COLO668 (cell line): ENCODE results near the gene HES2.
"Not testable (repeated sequence)": the region's sequence is repeated elsewhere in the genome, so short reads cannot be mapped to it uniquely, and the experiment has no call there.

Source experiments
- DNase-seq: peaks from one replicate; lab custom pipeline; 2025; ENCODE audit not compliant: unreplicated experiment; lab: John Stamatoyannopoulos, UW

HES2 gene

DNA sequence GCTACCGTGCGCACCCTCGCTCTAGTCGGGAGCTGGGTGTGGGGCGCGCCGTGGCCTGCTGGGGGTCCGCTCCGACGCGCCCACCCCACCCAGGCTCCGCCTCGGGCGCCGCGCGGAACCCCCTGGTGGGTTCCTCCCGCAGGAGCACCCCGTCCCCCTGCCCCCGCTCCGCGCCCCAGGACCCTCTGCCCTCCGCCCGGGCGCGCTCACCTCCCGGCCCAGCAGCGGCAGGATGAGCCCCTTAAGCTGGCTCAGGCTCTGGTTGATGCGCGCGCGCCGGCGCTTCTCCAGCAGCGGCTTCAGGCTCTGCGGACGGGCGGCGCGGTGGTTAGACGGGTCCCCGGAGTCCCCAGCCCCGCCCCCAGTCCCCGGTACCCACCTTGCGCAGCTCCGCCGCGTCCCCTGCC lies 319 bp downstream of the HES2 start:
- DNase-seq, result peak; percentile 56

GRCh38 chr1:6418668-6419396 lies 887 bp downstream of the HES2 start:
- DNase-seq, result peak; percentile 64

DNA sequence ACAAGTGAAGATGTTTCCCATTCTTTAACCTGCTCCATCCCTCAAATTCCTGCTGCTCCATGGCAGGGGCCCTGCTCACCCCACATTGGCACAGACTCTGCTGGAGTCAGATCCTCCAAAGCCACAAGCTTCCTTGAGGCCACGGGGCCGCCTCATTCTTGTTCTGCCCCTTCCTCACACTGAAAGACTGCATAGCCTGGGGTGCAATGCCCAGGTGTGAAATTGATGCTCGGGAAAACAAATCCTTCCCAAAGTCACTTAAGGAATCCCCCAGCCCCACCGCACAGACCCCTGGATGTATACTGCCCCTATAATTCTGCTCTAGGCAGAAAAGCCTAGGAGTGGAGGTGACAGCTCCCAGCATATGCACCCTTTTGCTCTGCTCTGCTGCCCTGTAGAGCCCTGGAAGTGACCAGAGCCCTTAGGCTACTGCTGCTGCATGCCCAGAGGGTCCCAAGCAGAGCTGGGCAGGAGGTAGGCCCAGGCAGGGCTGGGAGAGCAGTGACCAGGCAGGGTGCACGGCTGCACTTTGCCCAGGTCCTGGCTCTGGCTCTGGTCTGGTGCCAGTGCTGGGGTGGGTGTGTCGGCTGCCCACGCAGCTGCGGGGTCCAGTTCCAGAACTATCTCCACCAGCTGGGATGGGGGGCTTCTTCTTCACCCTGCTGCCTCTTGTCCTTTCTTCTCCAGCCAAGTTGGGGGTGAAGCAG lies 1.6 kb downstream of the HES2 start:
- DNase-seq, result no peak

- no peak for DNase-seq
These were observed 2.8 kb downstream of the HES2 start for GRCh38 chr1:6416906-6417305.

- no peak for DNase-seq
These were observed 3.4 kb downstream of the HES2 start for GRCh38 chr1:6416295-6416656.

DNA sequence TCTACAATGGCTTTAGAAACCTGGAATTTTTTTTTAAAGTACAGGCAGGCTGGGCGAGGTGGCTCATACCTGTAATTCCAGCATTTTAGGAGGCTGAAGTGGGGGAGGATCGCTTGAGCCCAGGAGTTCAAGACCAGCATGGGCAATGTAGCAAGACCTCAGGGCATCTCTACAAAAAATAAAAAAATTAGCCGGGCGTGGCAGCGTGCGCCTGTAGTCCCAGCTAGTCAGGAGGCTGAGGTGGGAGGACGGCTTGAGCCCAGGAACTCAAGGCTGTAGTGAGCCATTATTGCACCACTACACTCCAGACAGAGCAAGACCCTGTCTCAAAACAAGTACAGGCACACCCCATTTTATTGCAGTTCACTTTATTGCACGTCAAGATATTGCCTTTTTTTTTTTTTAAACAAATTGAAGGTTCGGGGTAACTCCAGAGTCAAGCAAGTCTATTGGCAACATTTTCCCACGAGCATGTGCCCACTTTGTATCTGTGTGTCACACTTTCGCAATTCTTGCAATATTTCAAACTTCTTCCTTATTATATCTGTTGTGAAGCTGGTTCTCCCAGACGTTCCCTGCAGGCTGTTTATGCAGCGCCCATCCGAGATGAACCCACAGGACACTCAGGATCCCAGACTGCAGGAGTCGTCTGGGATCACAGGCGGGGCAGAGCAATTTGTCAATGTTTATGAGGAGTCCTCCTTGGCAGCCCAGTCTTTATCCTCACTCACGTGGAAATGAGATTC lies 4.7 kb downstream of the HES2 start:
- no peak for DNase-seq

DNA sequence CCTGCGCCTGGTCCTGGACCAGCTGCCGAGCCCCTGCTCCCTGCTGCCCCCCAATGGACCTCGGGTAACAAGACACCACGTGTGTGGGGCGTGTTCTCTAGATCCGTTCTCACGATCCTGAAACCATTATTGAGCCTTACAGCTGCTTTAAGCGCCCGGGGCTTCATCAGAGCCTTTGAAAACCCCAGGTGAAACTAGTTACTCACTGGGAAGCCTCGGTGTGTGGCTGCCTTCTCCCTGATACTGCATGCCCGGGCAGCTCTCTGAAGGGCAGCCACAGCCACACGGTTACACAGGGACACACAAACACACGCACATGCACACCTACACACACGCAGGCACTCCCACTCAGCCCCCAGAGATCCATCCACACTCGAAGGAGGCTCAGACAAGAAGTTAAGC lies 5.3 kb downstream of the HES2 start:
- DNase-seq, result peak; percentile 59

GRCh38 chr1:6412896-6413295 lies 6.8 kb downstream of the HES2 start:
- peak; percentile 73 for DNase-seq

DNA sequence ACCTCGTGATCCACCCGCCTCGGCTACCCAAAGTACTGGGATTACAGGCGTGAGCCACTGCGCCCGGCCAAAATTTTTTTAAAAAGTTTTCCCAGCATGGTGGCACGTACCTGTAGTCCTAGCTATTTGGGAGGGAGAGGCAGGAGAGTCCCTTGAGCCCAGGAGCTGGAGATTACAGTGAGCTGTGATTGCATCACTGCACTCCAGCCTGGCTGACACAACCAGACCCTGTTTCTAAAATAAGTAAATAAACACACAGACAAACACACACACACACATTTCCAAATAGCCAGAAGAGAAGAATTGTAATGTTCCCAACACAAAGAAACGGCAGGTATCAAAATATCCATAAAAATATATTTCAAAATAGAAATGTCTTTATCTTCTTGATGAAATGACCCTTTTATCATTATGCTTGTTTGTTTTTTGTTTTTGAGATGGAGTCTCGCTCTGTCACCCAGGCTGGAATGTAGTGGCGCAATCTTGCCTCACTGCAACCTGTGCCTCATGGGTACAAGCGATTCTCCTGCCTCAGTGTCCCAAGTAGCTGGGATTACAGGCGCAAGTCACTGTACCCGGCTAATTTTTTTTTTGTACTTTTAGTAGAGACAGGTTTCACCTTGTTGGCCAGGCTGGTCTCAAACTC lies 9.3 kb downstream of the HES2 start:
- no peak for DNase-seq

- DNase-seq, result no peak
These were observed 10.0 kb downstream of the HES2 start for GRCh38 chr1:6409733-6410132.

DNA sequence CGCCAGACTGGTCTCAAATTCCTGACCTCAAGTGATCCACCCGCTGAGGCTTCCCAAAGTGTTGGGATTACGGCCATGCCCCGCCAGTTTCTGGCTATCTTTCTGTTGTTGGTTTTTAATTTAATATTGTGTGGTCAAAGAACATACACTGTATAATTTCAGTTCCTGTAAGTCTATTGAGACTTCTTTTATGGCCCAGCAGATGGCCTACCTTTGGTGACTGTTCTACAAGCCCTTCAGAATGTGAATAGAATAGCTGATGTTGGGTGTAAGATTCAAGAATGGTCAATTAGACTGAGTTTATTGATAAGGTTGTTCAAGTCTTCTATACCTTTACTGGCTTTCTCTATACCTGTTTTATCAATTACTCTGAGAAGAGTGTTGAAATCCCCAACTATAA lies 10.7 kb downstream of the HES2 start:
- DNase-seq, result no peak

DNA sequence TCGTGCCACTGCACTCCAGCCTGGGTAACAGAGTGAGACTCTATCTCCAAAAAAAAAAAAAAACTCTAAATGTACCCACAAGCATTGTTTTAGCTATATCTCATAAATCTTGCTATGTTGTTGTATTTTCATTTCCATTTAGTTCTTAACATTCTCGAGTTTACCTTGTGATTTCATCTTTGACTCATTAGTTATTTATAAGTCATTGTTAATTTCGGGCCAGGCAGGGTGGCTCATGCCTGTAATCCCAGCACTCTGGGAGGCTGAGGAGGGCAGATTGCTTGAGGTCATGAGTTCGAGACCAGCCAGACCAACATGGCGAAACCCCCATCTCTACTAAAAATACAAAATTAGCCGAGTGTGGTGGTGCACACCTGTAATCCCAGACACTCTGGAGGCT lies 11.7 kb downstream of the HES2 start:
- DNase-seq, result no peak

GRCh38 chr1:6401673-6402072 lies 18.0 kb downstream of the HES2 start:
- no peak for DNase-seq

DNA sequence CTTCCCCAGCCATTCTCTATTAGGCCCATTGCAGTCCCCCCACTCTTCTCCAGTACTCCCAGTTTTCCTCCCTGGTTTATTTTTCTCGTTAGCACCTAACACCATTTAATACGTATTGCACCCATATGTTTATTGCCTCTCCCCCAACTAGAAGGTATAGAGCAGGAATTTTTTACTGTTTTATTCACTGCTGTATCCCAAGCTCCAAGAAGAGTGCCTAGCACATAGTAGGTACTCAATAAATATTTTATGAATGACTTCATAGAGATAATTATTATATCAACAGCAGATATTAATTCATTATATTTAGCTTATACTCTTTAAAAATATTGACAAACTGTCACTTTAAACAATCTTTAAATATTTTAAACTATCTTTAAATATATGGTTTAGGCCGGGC lies 20.4 kb downstream of the HES2 start:
- no peak for DNase-seq

- DNase-seq, result no peak
These were observed 21.8 kb downstream of the HES2 start for GRCh38 chr1:6397844-6398441.

- DNase-seq, result no peak
These were observed 22.7 kb downstream of the HES2 start for GRCh38 chr1:6396998-6397397.

GRCh38 chr1:6395781-6396244 lies 23.9 kb downstream of the HES2 start:
- DNase-seq, result not testable (repeated sequence)

GRCh38 chr1:6395130-6395529 lies 24.6 kb downstream of the HES2 start:
- not testable (repeated sequence) for DNase-seq

- DNase-seq, result peak; percentile 99
These were observed 26.1 kb downstream of the HES2 start, which contains the start of gene ACOT7 for GRCh38 chr1:6393400-6394187. Gene ACOT7 (minus strand): TSS chr1:6393767. CDS start chr1:6393399, 368 bp downstream.

GRCh38 chr1:6392809-6393399 lies 26.8 kb downstream of the HES2 start:
- DNase-seq, result peak; percentile 80
